NCI-H128 (cell line): ENCODE measurements around the gene DLX6.

Source experiments
- DNase-seq: peaks from one replicate; lab custom pipeline; 2025; ENCODE audit not compliant: unreplicated experiment; lab: John Stamatoyannopoulos, UW

The DLX6 gene

GRCh38 chr7:97009753-97010732 is 4.7 kb downstream of the DLX6 start:
- DNase-seq = no peak

- no peak for DNase-seq
Observed at GRCh38 chr7:97011104-97011503, 5.8 kb downstream of the DLX6 start.

- no peak for DNase-seq
Observed at GRCh38 chr7:97011536-97012364, 6.4 kb downstream of the DLX6 start.

DNA sequence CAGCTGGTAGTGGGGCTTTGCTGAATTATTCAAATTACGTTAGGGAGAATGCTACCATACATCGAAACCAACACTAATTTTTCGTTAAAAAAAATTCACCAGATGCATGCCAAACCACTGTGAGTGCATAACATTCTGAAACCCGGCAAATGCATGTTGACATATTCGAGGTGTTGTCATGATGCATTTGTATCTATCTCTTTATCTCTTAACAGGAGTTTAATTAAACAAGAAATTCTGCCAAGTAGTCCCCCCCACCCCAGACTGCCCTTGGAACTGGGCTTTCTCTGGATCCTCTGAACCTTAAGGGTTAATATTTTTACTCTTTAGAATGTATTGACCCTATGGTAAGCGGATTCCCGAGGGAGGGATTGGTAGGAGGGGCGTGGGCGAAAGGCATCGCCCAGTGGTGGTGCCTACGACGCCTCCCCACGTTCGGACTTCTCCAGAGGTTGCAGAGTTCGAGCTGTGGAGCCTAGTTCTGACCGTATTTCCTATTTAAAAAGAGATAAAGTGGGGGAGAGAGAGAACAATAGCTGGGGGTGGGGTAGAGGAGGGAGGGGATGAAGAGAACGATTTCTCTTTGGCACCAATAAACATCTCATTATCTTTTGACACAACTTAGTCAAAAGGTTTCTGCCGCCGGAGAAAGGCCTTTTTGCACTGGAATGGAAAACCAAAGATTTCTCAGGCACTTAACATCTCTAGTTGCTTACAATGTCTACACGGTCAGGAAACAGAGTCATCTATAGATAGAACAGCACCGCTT is 7.2 kb downstream of the DLX6 start:
- no peak for DNase-seq

DNA sequence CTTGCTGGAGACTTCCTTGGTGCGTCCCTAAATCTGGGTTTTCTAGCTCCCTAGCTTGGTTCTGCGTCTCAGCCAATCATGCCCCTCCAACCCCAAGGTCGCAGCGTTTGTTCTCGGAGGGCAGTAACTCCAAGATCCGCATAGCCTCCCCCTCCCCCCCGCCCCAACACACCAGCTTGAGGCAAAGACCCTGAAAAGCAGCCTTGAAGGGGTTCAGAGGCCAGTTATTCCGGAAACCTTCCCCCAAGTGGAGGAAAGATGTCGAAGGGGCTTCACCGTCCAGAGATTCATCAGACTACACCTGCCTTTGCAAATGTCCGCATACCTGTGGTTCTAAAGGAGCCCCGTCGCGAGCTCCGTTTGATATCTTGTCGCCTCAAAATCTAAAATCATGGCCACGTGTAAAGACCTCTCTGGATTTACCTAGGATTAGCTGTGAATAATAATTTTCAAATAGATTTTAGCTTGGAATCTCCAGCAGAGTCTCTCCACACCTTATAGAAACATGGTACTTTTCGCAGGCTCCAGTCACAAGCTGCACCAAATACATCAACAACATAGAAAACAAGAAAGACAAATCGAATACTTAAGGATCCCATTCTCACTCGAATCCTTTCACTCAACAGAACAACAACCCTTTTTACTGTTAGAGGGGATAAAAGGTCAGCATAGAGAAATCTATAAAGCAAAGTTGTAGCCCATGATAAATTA is 7.9 kb downstream of the DLX6 start:
- no peak for DNase-seq

- DNase-seq = no peak
Observed at GRCh38 chr7:97013845-97014134, 8.4 kb downstream of the DLX6 start.

DNA sequence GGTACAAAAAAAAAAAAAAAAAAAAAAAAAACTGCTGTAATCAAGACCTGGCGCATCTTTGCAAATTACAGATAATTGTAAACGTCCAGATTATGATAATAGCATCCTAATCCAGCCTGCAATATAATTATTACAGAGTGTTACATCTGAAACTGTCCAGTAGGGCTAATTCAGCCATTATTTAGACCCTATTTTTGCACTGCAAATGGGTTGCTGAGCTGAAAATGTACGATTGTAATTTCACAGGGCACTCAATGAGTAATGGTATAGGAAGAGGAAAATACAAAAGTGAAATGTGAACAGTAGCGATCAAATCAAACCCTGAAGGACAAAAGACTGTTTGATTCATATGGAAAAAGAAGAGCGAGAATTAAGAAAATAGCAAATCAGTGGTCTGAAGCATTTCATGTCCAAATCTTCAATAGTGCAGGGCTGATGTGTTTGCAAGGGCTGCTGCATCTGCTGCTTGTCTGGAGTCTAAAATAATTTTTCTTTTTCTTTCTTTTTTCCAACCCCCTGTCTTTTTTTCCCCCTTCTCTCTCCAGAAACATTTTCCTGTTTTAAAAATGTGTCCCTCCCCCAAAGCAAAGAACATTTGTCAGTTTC is 8.9 kb downstream of the DLX6 start:
- DNase-seq = no peak

DNA sequence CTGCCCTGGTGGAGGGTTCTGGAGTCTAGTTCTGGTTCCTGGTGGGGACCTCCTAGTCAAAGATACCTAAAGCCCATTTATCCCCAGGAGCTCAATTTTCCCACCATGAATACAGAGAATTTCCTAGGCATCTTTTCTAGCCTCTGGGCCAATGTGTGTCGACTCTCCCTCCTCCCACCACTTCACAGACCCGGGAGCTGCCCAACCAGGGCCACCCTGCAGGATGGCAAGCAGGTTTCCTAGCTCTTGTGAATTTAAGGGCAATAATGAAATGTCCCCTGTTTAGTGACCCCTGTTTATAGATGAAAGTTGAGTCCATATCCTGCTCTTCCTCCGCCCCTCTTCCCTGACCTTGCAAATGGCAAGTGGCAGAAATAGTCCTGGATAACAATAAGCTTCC is 9.9 kb downstream of the DLX6 start:
- no peak for DNase-seq

- DNase-seq = no peak
Observed at GRCh38 chr7:97015756-97016380, 10.5 kb downstream of the DLX6 start.

DNA sequence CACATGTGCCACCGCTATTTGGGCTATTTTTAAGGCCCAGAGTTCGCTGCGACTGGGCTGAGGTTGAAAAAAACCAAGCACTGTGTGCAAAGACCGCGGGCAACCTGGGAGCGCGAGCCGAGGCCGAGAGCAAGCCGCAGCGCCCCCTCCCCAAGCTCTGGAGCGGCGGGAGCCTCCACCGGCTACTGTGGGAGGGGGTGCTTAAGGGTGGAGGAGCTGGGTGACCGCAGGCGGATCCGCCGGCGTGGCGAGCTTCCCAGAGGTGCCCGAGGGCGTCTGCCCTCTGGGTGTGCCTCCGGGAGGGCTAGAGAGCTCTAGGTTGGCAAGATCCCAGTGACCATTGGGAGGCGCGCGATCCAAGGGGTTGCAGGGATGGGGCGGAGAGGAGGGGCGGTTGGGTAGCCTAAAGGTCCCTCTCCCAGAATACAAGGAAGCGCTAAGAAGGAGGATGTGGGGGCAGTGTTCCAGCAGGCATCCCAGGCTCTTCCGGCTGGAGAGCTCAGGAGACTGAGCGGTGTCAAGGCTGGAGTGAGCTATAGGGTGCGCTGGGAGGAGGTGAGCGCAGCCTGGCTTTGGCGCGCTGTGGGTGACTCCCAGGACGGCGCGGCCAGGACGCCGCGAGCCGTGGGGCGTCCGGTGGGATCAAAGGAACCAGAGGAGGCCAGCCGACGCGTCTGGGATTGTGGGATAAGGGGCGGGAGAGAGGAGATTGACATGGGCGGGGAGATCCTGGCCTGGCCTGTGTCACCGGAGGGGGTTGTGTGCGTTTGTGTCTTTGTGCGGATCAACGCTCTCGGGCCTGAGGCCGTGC is 11.2 kb downstream of the DLX6 start:
- peak; percentile 18 for DNase-seq

GRCh38 chr7:97017192-97018125 is 12.1 kb downstream of the DLX6 start:
- DNase-seq = no peak

DNA sequence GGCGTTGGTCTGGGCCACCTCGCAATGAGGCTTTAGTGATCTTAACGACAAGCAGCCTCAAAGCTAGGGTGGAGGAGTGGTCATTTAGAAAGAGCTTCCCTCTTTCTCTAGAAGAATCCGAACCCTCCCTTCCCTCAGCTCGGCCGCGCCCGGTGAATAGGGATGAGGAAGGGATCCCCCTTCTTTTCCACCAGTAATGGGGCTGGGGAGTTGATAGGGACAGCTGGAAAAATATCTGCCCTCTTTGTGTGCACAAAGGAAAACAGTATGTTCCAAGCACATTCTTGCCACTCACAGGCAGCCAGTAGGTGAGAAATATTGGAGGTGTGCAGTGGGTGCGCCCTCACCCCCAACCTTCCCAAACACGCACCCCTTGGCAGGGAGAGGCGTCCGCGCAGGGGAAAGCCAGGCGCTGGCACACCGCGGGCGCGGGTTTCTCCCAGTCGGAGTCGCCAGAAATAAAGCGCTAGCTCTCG is 12.8 kb downstream of the DLX6 start:
- no peak for DNase-seq

- no peak for DNase-seq
Observed at GRCh38 chr7:97018791-97019531, 13.6 kb downstream of the DLX6 start.

GRCh38 chr7:97019710-97020225 is 14.4 kb downstream of the DLX6 start:
- no peak for DNase-seq

GRCh38 chr7:97020601-97020995 is 15.2 kb downstream of the DLX6 start:
- DNase-seq = no peak

- no peak for DNase-seq
Observed at GRCh38 chr7:97020996-97021746, 15.8 kb downstream of the DLX6 start.
